CD1c-positive myeloid dendritic cell (primary cell): ENCODE data around the gene HSP90AA1.
"Not testable (repeated sequence)": the region's sequence is repeated elsewhere in the genome, so short reads cannot be mapped to it uniquely, and the experiment has no call there.

Experiments
- DNase-seq: peaks from one replicate; pipeline ENCODE4 v3.0.0-alpha.2; 2016; ENCODE audit errors: extremely low spot score

The HSP90AA1 gene

GRCh38 chr14:102086972-102087761 is at the start of gene HSP90AA1:
Gene HSP90AA1, minus strand, starts transcription at chr14:102087044. Its CDS starts 666 bp downstream, at chr14:102086378.
- DNase-seq = peak; percentile 99

GRCh38 chr14:102135456-102135855 is 48.6 kb upstream of the HSP90AA1 start:
- DNase-seq = not testable (repeated sequence)

- not testable (repeated sequence) for DNase-seq
These were observed 47.9 kb upstream of the HSP90AA1 start for GRCh38 chr14:102134719-102135118.

GRCh38 chr14:102134021-102134420 is 47.2 kb upstream of the HSP90AA1 start:
- DNase-seq = not testable (repeated sequence)

GRCh38 chr14:102131741-102132140 is 44.9 kb upstream of the HSP90AA1 start:
- DNase-seq = no peak

GRCh38 chr14:102126807-102127455 is 40.1 kb upstream of the HSP90AA1 start:
- no peak for DNase-seq

- DNase-seq = no peak
These were observed 38.7 kb upstream of the HSP90AA1 start for GRCh38 chr14:102125546-102125945.

GRCh38 chr14:102124419-102124818 is 37.6 kb upstream of the HSP90AA1 start:
- no peak for DNase-seq

GRCh38 chr14:102121567-102121966 is 34.7 kb upstream of the HSP90AA1 start:
- DNase-seq = no peak

- no peak for DNase-seq
These were observed 34.0 kb upstream of the HSP90AA1 start for GRCh38 chr14:102120888-102121287.

GRCh38 chr14:102117852-102118251 is 31.0 kb upstream of the HSP90AA1 start:
- DNase-seq = no peak

GRCh38 chr14:102116361-102117180 is 29.7 kb upstream of the HSP90AA1 start:
- DNase-seq = no peak

GRCh38 chr14:102111101-102111500 is 24.3 kb upstream of the HSP90AA1 start:
- no peak for DNase-seq

GRCh38 chr14:102109332-102109731 is 22.5 kb upstream of the HSP90AA1 start:
- DNase-seq = not testable (repeated sequence)

GRCh38 chr14:102105369-102105768 is 18.5 kb upstream of the HSP90AA1 start:
- no peak for DNase-seq

GRCh38 chr14:102103062-102103695 is 16.3 kb upstream of the HSP90AA1 start:
- DNase-seq = peak; percentile 51

- DNase-seq = no peak
These were observed 10.7 kb upstream of the HSP90AA1 start for GRCh38 chr14:102097441-102098135.

- DNase-seq = peak; percentile 85
These were observed 9.8 kb upstream of the HSP90AA1 start for GRCh38 chr14:102096569-102097188.

GRCh38 chr14:102095871-102096568 is 9.2 kb upstream of the HSP90AA1 start:
- no peak for DNase-seq

- no peak for DNase-seq
These were observed 8.5 kb upstream of the HSP90AA1 start for GRCh38 chr14:102095231-102095870.
